ENCODE results near the gene TEX19. TPM values are rescaled to one million over a fixed set of nuclear protein-coding genes. Genes with fewer than 3 reads are reported as not detected.
"Not testable (repeated sequence)": the region's sequence is repeated elsewhere in the genome, so short reads cannot be mapped to it uniquely, and the experiment has no call there.

Gene TEX19
- total RNA-seq, 2 donors from 2014 or later: 0.46 to 0.48 TPM

GRCh38 chr17:82377924-82378740, 19.1 kb downstream of the TEX19 start:
- TF ChIP-seq, protein P1, sequence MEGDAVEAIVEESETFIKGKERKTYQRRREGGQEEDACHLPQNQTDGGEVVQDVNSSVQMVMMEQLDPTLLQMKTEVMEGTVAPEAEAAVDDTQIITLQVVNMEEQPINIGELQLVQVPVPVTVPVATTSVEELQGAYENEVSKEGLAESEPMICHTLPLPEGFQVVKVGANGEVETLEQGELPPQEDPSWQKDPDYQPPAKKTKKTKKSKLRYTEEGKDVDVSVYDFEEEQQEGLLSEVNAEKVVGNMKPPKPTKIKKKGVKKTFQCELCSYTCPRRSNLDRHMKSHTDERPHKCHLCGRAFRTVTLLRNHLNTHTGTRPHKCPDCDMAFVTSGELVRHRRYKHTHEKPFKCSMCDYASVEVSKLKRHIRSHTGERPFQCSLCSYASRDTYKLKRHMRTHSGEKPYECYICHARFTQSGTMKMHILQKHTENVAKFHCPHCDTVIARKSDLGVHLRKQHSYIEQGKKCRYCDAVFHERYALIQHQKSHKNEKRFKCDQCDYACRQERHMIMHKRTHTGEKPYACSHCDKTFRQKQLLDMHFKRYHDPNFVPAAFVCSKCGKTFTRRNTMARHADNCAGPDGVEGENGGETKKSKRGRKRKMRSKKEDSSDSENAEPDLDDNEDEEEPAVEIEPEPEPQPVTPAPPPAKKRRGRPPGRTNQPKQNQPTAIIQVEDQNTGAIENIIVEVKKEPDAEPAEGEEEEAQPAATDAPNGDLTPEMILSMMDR (conservative IDR thresholded peaks at IDR 0.05): no peak
- Mint-ChIP-seq H3K27ac (no peak overlapping the region), H3K9me3 (no peaks in the 10 kb centered on the region), H3K4me3 (no peak overlapping the region), H3K27me3 (ENCODE audit: insufficient read depth) (peaks cover 25% of the 10 kb centered on the region), H3K4me1 (no peaks in the 10 kb centered on the region), H3K36me3 (ENCODE audit: low read depth) (no peaks in the 10 kb centered on the region)
- no peaks in the 10 kb centered on the region for H3K36me3 ChIP-seq (ENCODE audit: control insufficient read depth, insufficient read depth, low read length)
- peaks cover under 1% of the 10 kb centered on the region for H3K27me3 ChIP-seq (ENCODE audit: control insufficient read depth, insufficient read depth, low read length, poor library complexity, severe bottlenecking)
- no peak overlapping the region for H3K9ac ChIP-seq (ENCODE audit: extremely low read depth, low read length, poor library complexity, severe bottlenecking)
- 94 to 95% methylated on average over 25 to 31 of the region's 31 CpGs for WGBS, 2 experiments (ENCODE audit: insufficient coverage in 1 of 2, insufficient read length in 1 of 2)
- no peaks in the 10 kb centered on the region for H3K9me3 ChIP-seq (ENCODE audit: control insufficient read depth, low read length)
- no peak for DNase-seq
- H3K4me1 ChIP-seq (ENCODE audit: control insufficient read depth, insufficient read depth, low read length): no peaks in the 10 kb centered on the region
- H3K27ac ChIP-seq (ENCODE audit: low read depth, low read length): no peak overlapping the region
- H3K4me3 ChIP-seq (ENCODE audit: low read length): no peak overlapping the region

DNA sequence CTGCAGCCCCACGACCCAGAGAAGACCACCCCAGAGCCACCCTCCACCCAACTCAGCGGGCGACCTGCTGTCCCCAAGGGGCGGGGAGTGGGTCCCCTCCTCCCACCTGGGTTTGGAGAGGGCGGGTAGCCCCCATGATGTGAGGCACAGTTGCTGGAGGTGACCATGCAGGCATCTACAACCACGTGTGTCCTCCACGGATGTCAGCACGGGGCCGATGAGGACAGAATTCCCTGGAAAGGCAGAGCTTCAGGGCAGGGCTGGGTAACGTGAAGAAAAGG, 19.6 kb downstream of the TEX19 start:
- no peaks in the 10 kb centered on the region for H3K4me1 Mint-ChIP-seq
- no peaks in the 10 kb centered on the region for H3K9me3 Mint-ChIP-seq
- no peaks in the 10 kb centered on the region for H3K27me3 ChIP-seq (ENCODE audit: control insufficient read depth, insufficient read depth, low read length, poor library complexity, severe bottlenecking)
- no peak for DNase-seq
- H3K4me3 ChIP-seq (ENCODE audit: low read length): no peak overlapping the region
- no peaks in the 10 kb centered on the region for H3K36me3 ChIP-seq (ENCODE audit: control insufficient read depth, insufficient read depth, low read length)
- no peak overlapping the region for H3K4me3 Mint-ChIP-seq
- no peak overlapping the region for H3K27ac ChIP-seq (ENCODE audit: low read depth, low read length)
- no peak overlapping the region for H3K27ac Mint-ChIP-seq
- no peaks in the 10 kb centered on the region for H3K4me1 ChIP-seq (ENCODE audit: control insufficient read depth, insufficient read depth, low read length)
- peaks cover 20% of the 10 kb centered on the region for H3K27me3 Mint-ChIP-seq (ENCODE audit: insufficient read depth)
- no peaks in the 10 kb centered on the region for H3K36me3 Mint-ChIP-seq (ENCODE audit: low read depth)
- 84 to 88% methylated on average over 4 to 10 of the region's 10 CpGs for WGBS, 2 experiments (ENCODE audit: insufficient coverage in 1 of 2, insufficient read length in 1 of 2)
- no peaks in the 10 kb centered on the region for H3K9me3 ChIP-seq (ENCODE audit: control insufficient read depth, low read length)
- TF ChIP-seq, protein P1 (conservative IDR thresholded peaks at IDR 0.05): no peak
- no peak overlapping the region for H3K9ac ChIP-seq (ENCODE audit: extremely low read depth, low read length, poor library complexity, severe bottlenecking)

GRCh38 chr17:82380860-82381702, 22.0 kb downstream of the TEX19 start:
- Mint-ChIP-seq H3K9me3 (no peaks in the 10 kb centered on the region), H3K4me1 (no peaks in the 10 kb centered on the region), H3K36me3 (ENCODE audit: low read depth) (no peaks in the 10 kb centered on the region), H3K27ac (no peak overlapping the region), H3K27me3 (ENCODE audit: insufficient read depth) (peaks cover 14% of the 10 kb centered on the region), H3K4me3 (no peak overlapping the region)
- Histone ChIP-seq H3K9me3 (ENCODE audit: control insufficient read depth, low read length) (no peaks in the 10 kb centered on the region), H3K4me3 (ENCODE audit: low read length) (no peak overlapping the region), H3K27me3 (ENCODE audit: control insufficient read depth, insufficient read depth, low read length, poor library complexity, severe bottlenecking) (no peaks in the 10 kb centered on the region), H3K27ac (ENCODE audit: low read depth, low read length) (no peak overlapping the region), H3K9ac (ENCODE audit: extremely low read depth, low read length, poor library complexity, severe bottlenecking) (no peak overlapping the region), H3K4me1 (ENCODE audit: control insufficient read depth, insufficient read depth, low read length) (no peaks in the 10 kb centered on the region), H3K36me3 (ENCODE audit: control insufficient read depth, insufficient read depth, low read length) (no peaks in the 10 kb centered on the region)
- 92 to 93% methylated on average over 18 to 23 of the region's 23 CpGs for WGBS, 2 experiments (ENCODE audit: insufficient coverage in 1 of 2, insufficient read length in 1 of 2)
- DNase-seq: no peak
- TF ChIP-seq, protein P1 (conservative IDR thresholded peaks at IDR 0.05): no peak

DNA sequence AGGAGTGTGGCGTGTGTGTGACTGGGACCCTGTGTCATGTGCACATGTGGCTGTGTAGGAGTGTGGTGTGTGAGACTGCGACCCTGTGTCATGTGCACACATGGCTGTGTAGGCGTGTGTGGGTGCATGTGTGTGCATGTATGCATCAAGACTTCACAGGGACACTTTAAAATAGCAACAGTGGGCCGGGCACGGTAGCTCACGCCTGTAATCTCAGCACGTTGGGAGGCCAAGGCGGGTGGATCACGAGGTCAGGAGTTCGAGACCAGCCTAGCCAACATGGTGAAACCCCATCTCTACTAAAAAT, 22.6 kb downstream of the TEX19 start:
- not testable (repeated sequence) for H3K4me3 ChIP-seq (ENCODE audit: low read length); H3K9me3 ChIP-seq (ENCODE audit: control insufficient read depth, low read length); DNase-seq; H3K4me1 ChIP-seq (ENCODE audit: control insufficient read depth, insufficient read depth, low read length); H3K36me3 Mint-ChIP-seq (ENCODE audit: low read depth); H3K4me3 Mint-ChIP-seq; H3K4me1 Mint-ChIP-seq; H3K9ac ChIP-seq (ENCODE audit: extremely low read depth, low read length, poor library complexity, severe bottlenecking); H3K27ac Mint-ChIP-seq; H3K27ac ChIP-seq (ENCODE audit: low read depth, low read length); H3K27me3 ChIP-seq (ENCODE audit: control insufficient read depth, insufficient read depth, low read length, poor library complexity, severe bottlenecking); H3K36me3 ChIP-seq (ENCODE audit: control insufficient read depth, insufficient read depth, low read length); H3K9me3 Mint-ChIP-seq
- H3K27me3 Mint-ChIP-seq (ENCODE audit: insufficient read depth): peaks cover 11% of the 10 kb centered on the region
- 94 to 98% methylated on average over 8 to 10 of the region's 10 CpGs for WGBS, 2 experiments (ENCODE audit: insufficient coverage in 1 of 2, insufficient read length in 1 of 2)
